Muscle layer of duodenum (tissue), 2 donors: ENCODE measurements around the gene SH3PXD2A.

Experiments used
- H3K27ac ChIP-seq: one replicate; pipeline ENCODE4 v1.7.0; 2013; ENCODE audit warnings: mild to moderate bottlenecking, low read length
- H3K27me3 ChIP-seq: one replicate; pipeline ENCODE4 v1.7.0; 2013; ENCODE audit warnings: low read depth, mild to moderate bottlenecking, control low read depth, low read length
- H3K36me3 ChIP-seq, 2 donors: one replicate each; pipeline ENCODE4 v1.7.0; 2013; ENCODE audit warnings: low read length in 2 of 2, control low read depth in 1 of 2, mild to moderate bottlenecking in 1 of 2; ENCODE audit not compliant: insufficient read depth in 2 of 2, control insufficient read depth in 1 of 2
- H3K4me1 ChIP-seq, 2 donors: one replicate each; pipeline ENCODE4 v1.7.0; 2013; ENCODE audit warnings: low read length in 2 of 2, mild to moderate bottlenecking in 2 of 2, control low read depth in 1 of 2, moderate library complexity in 1 of 2; ENCODE audit not compliant: insufficient read depth in 2 of 2, control insufficient read depth in 1 of 2
- H3K4me3 ChIP-seq, 2 donors: one replicate each; pipeline ENCODE4 v1.7.0; 2013; ENCODE audit warnings: low read length in 2 of 2, low read depth in 1 of 2, mild to moderate bottlenecking in 1 of 2
- H3K9me3 ChIP-seq, 2 donors: one replicate each; pipeline ENCODE4 v1.7.0; 2013; ENCODE audit warnings: low read length in 2 of 2, control low read depth in 1 of 2, mild to moderate bottlenecking in 1 of 2; ENCODE audit not compliant: control insufficient read depth in 1 of 2
- donor health status: healthy.

Gene SH3PXD2A

GRCh38 chr10:103592186-103593021, 263.0 kb downstream of the SH3PXD2A start:
- H3K36me3 ChIP-seq = peaks cover 0 to 8% of the 10 kb centered on the region in 2 donors
- no peak overlapping the region for H3K27ac ChIP-seq
- peaks cover 0 to under 1% of the 10 kb centered on the region in 2 donors for H3K9me3 ChIP-seq
- no peak overlapping the region for H3K4me3 ChIP-seq
- no peaks in the 10 kb centered on the region for H3K27me3 ChIP-seq
- peaks cover 0 to 7% of the 10 kb centered on the region in 2 donors for H3K4me1 ChIP-seq

DNA sequence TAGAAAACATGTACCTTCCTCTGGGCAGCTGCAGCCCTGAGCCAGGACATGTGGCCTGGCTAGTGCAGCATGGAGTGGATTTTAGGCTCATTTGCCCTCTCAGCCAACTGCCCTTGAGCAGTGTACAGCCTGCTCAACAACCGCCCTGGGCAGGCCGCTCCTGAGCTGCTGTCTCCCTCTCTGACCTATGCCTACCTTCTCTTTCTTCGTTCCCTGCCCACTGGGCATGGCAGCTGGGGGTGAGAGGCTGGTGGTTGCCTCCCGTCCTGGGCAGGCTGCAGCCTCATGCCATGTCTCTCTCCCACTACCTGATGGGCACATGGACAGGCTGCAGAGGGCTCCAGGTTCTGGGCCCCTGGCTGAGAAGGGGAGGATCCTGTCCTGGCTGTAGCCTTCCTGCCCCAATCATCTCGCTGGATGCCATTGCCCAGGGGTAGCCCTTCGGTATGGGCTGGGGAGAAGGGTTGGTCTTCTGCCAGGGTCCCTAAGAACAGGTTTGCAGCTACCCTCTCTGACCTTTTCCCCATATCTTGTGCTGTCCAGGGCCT, 264.6 kb downstream of the SH3PXD2A start:
- Histone ChIP-seq H3K27me3 (no peaks in the 10 kb centered on the region), H3K27ac (no peak overlapping the region), H3K9me3 (peaks cover 0 to 3% of the 10 kb centered on the region in 2 donors), H3K36me3 (peaks cover 0 to 11% of the 10 kb centered on the region in 2 donors), H3K4me3 (no peak overlapping the region), H3K4me1 (no peaks in the 10 kb centered on the region)

DNA sequence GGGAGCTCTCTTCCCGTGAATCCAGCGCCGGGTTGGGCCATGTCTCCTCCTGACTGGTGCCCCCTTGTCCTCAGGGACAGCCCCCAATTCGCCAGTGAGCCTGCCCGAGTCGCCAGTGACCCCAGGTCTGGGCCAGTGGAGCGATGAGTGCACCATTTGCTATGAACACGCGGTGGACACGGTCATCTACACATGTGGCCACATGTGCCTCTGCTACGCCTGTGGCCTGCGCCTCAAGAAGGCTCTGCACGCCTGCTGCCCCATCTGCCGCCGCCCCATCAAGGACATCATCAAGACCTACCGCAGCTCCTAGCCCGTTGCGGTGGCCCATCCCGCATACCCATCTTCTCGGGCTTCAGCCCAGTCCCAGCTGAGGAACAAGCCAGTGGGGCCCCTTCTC, 265.3 kb downstream of the SH3PXD2A start:
- no peak overlapping the region for H3K4me3 ChIP-seq
- H3K36me3 ChIP-seq = peaks cover 0 to 11% of the 10 kb centered on the region in 2 donors
- H3K4me1 ChIP-seq = no peaks in the 10 kb centered on the region
- H3K27me3 ChIP-seq = no peaks in the 10 kb centered on the region
- H3K27ac ChIP-seq = no peak overlapping the region
- peaks cover 0 to 3% of the 10 kb centered on the region in 2 donors for H3K9me3 ChIP-seq

GRCh38 chr10:103589074-103589630, 266.2 kb downstream of the SH3PXD2A start:
- Histone ChIP-seq H3K9me3 (peaks cover 0 to 3% of the 10 kb centered on the region in 2 donors), H3K27me3 (no peaks in the 10 kb centered on the region)

DNA sequence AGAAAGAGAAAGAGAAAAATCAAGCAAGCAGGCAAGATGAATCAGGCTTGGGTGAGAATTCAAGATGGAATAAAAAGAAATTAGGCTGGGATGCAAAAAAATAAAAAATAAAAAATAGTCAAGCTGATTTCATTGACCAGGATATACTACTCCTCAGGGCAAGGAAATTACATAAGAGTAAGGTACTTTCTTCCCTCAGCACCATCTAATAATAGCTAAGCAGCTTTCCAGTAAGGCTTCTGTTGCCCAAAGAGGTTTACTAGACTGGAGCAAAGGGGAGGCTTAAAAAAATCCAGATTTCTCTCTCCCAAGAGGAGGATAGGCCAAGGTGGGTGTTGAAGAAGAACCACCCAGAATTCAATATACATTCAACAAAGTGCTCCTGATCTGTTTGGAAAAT, 268.3 kb downstream of the SH3PXD2A start:
- no peak overlapping the region for H3K27ac ChIP-seq
- no peak overlapping the region for H3K4me3 ChIP-seq
- H3K4me1 ChIP-seq = no peaks in the 10 kb centered on the region
- peaks cover 0 to 11% of the 10 kb centered on the region in 2 donors for H3K36me3 ChIP-seq
- H3K9me3 ChIP-seq = peaks cover 0 to 3% of the 10 kb centered on the region in 2 donors
- H3K27me3 ChIP-seq = no peaks in the 10 kb centered on the region

More at GRCh38 chr10:103589074-103589630, 266.2 kb downstream of the SH3PXD2A start:
- H3K4me1 ChIP-seq = no peaks in the 10 kb centered on the region
- H3K27ac ChIP-seq = no peak overlapping the region
- H3K36me3 ChIP-seq = peaks cover 0 to 11% of the 10 kb centered on the region in 2 donors
- no peak overlapping the region for H3K4me3 ChIP-seq

DNA sequence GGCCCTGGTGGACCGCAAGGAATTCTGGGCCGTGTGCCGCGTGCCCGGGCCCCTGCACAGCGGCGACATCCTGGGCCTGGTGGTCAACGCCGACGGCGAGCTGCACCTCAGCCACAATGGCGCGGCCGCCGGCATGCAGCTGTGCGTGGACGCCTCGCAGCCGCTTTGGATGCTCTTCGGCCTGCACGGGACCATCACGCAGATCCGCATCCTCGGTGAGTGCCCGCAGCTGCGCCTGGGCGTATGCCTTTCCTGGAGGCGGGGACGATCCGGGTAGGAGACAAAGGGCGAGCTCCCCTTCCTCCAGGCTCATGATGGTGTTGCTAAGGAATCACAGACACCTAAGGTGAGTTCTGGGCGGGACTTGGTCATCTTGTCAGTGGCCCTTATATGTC, 270.4 kb downstream of the SH3PXD2A start:
- no peaks in the 10 kb centered on the region for H3K4me1 ChIP-seq
- peaks cover 0 to 3% of the 10 kb centered on the region in 2 donors for H3K9me3 ChIP-seq
- peak overlapping the region in 1 of 2 donors; percentile 61 for H3K4me3 ChIP-seq
- H3K27me3 ChIP-seq = no peaks in the 10 kb centered on the region
- H3K27ac ChIP-seq = no peak overlapping the region
- peaks cover 0 to 11% of the 10 kb centered on the region in 2 donors for H3K36me3 ChIP-seq

GRCh38 chr10:103584216-103585010, 271.0 kb downstream of the SH3PXD2A start:
- peaks cover 0 to 3% of the 10 kb centered on the region in 2 donors for H3K9me3 ChIP-seq
- H3K4me3 ChIP-seq = peak overlapping the region in 1 of 2 donors; percentile 61
- no peaks in the 10 kb centered on the region for H3K27me3 ChIP-seq
- no peaks in the 10 kb centered on the region for H3K4me1 ChIP-seq
- H3K27ac ChIP-seq = no peak overlapping the region
- peaks cover 0 to 11% of the 10 kb centered on the region in 2 donors for H3K36me3 ChIP-seq

DNA sequence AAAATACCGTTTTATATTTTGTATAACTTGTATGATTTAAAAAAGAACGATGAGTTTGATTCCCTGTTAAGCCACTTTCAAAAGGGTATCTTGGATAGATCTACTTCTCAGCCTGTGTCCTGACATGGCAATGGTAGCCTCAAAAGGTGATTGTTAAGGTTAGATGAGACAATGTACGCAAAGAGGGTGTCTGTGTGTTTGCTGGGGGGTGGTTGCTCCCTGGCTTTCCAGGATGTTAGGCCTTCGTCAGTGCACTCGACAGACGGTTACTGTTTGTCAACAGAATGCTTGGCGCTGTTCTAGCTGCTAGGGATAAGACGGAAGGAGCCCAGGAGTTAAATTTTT, 271.5 kb downstream of the SH3PXD2A start:
- peaks cover 0 to 3% of the 10 kb centered on the region in 2 donors for H3K9me3 ChIP-seq
- H3K4me3 ChIP-seq = peak overlapping the region in 1 of 2 donors; percentile 61

GRCh38 chr10:103582331-103583123, 272.8 kb downstream of the SH3PXD2A start:
- H3K27me3 ChIP-seq = no peaks in the 10 kb centered on the region
- no peaks in the 10 kb centered on the region for H3K4me1 ChIP-seq
- H3K27ac ChIP-seq = no peak overlapping the region
- H3K36me3 ChIP-seq = peaks cover 0 to 5% of the 10 kb centered on the region in 2 donors
- peaks cover 0 to 3% of the 10 kb centered on the region in 2 donors for H3K9me3 ChIP-seq
- H3K4me3 ChIP-seq = no peak overlapping the region

More for the DNA sequence above, 271.5 kb downstream of the SH3PXD2A start:
- no peaks in the 10 kb centered on the region for H3K27me3 ChIP-seq
- no peak overlapping the region for H3K27ac ChIP-seq
- peaks cover 0 to 11% of the 10 kb centered on the region in 2 donors for H3K36me3 ChIP-seq
- no peaks in the 10 kb centered on the region for H3K4me1 ChIP-seq

DNA sequence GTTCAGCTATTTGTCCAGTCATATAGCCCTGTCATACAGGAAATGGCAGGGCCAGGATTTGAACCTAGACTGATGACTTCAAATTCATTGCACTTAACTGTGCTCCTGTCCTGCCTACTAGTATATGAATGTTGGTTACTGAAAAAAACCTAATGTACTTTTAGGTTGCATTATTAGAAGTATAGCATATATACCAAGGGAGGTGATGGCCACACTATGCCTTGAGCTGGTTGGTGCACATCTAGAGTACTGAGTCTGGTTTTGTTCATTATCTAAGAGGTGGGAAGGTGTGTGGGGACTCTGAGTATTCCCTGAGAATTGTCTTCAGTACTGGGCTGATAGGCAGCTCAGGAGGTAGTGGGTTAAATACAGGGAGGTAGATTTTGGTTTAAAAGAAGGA, 273.9 kb downstream of the SH3PXD2A start:
- Histone ChIP-seq H3K36me3 (no peaks in the 10 kb centered on the region), H3K27me3 (no peaks in the 10 kb centered on the region), H3K9me3 (no peaks in the 10 kb centered on the region), H3K27ac (no peak overlapping the region), H3K4me3 (no peak overlapping the region), H3K4me1 (no peaks in the 10 kb centered on the region)
